ENCODE data around the gene CA9. TPM values are rescaled to one million over a fixed set of nuclear protein-coding genes. Genes with fewer than 3 reads are reported as not detected.

The CA9 gene
- total RNA-seq, 1 donor from 2014 or later, result 0.09 TPM

DNA sequence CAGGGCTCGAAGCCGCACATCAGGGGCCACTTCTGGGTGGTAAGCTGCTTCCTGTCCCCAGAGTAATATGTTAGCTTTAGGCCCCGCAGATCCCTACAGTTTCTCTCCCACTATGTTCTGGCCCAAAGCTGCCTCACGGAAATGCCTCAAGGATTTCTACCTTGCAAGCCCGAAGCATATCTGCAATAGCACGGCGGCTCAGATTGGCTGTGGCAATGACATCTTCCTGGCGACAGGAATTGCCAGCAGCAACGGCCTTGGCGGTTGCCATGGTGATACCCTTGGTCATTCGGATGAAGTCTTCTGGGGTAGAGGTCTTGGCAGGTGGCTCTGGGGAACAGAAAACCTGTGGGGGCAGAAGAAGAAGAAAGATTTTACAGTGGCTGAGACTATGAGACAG is 26.3 kb downstream of the CA9 start:
- Histone ChIP-seq H3F3A (ENCODE audit: low read depth) (no peaks in the 10 kb centered on the region), H3K79me2 (ENCODE audit: low read depth) (no peaks in the 10 kb centered on the region), H2AFZ (replicated peaks) (no peak overlapping the region), H3K9ac (no peak overlapping the region), H4K20me1 (ENCODE audit: low read depth) (peaks cover 4% of the 10 kb centered on the region), H3K4me2 (no peak overlapping the region), H3K4me1 (no peaks in the 10 kb centered on the region), H3K4me3 (no peak overlapping the region), H3K36me3 (no peaks in the 10 kb centered on the region), H3K27me3 (no peaks in the 10 kb centered on the region), H3K9me3 (ENCODE audit: low read depth) (no peaks in the 10 kb centered on the region), H3K27ac (no peak overlapping the region)
- H3K27ac Mint-ChIP-seq, result no peak overlapping the region
- H3K27me3 Mint-ChIP-seq (ENCODE audit: insufficient read depth, low read depth), result peaks cover 6% of the 10 kb centered on the region
- H3K9me3 Mint-ChIP-seq, result no peaks in the 10 kb centered on the region
- TF ChIP-seq CTCF (IDR thresholded peaks at IDR 0.05) (no peak), EZH2phosphoT487 (IDR thresholded peaks at IDR 0.05) (no peak), EZH2 (IDR thresholded peaks at IDR 0.05) (no peak)
- no peaks in the 10 kb centered on the region for H3K4me1 Mint-ChIP-seq
- no peak for DNase-seq (ENCODE audit: low spot score)
- no peak overlapping the region for H3K4me3 Mint-ChIP-seq
- peaks cover 23% of the 10 kb centered on the region for H3K36me3 Mint-ChIP-seq

- H3K9ac ChIP-seq, result no peak overlapping the region
- DNase-seq (ENCODE audit: low spot score), result no peak
- no peaks in the 10 kb centered on the region for H3K9me3 ChIP-seq (ENCODE audit: low read depth)
- H3K4me1 Mint-ChIP-seq, result no peaks in the 10 kb centered on the region
- no peak overlapping the region for H3K4me3 ChIP-seq
- no peak overlapping the region for H3K4me3 Mint-ChIP-seq
- no peaks in the 10 kb centered on the region for H3K27me3 ChIP-seq
- no peak overlapping the region for H3K27ac ChIP-seq
- no peaks in the 10 kb centered on the region for H3K79me2 ChIP-seq (ENCODE audit: low read depth)
- peaks cover 24% of the 10 kb centered on the region for H3K36me3 Mint-ChIP-seq
- no peaks in the 10 kb centered on the region for H3K4me1 ChIP-seq
- peaks cover 4% of the 10 kb centered on the region for H4K20me1 ChIP-seq (ENCODE audit: low read depth)
- H3K9me3 Mint-ChIP-seq, result no peaks in the 10 kb centered on the region
- H3F3A ChIP-seq (ENCODE audit: low read depth), result no peaks in the 10 kb centered on the region
- no peak overlapping the region for H3K4me2 ChIP-seq
- no peak for TF ChIP-seq EZH2 (IDR thresholded peaks at IDR 0.05)
- TF ChIP-seq CTCF (IDR thresholded peaks at IDR 0.05), result no peak
- no peak for TF ChIP-seq EZH2phosphoT487 (IDR thresholded peaks at IDR 0.05)
- H3K36me3 ChIP-seq, result no peaks in the 10 kb centered on the region
- H3K27ac Mint-ChIP-seq, result no peak overlapping the region
- H2AFZ ChIP-seq (replicated peaks), result no peak overlapping the region
- peaks cover 6% of the 10 kb centered on the region for H3K27me3 Mint-ChIP-seq (ENCODE audit: insufficient read depth, low read depth)
Measured at GRCh38 chr9:35700942-35701341, 27.2 kb downstream of the CA9 start.

GRCh38 chr9:35702696-35703095 is 29.0 kb downstream of the CA9 start:
- Histone ChIP-seq H3K9ac (no peak overlapping the region), H3K79me2 (ENCODE audit: low read depth) (no peaks in the 10 kb centered on the region), H3F3A (ENCODE audit: low read depth) (no peaks in the 10 kb centered on the region), H3K4me3 (no peak overlapping the region), H3K4me1 (no peaks in the 10 kb centered on the region), H3K27me3 (no peaks in the 10 kb centered on the region), H3K27ac (no peak overlapping the region), H2AFZ (replicated peaks) (no peak overlapping the region), H4K20me1 (ENCODE audit: low read depth) (no peaks in the 10 kb centered on the region), H3K9me3 (ENCODE audit: low read depth) (no peaks in the 10 kb centered on the region), H3K4me2 (no peak overlapping the region), H3K36me3 (no peaks in the 10 kb centered on the region)
- H3K27me3 Mint-ChIP-seq (ENCODE audit: insufficient read depth, low read depth), result peaks cover 4% of the 10 kb centered on the region
- no peak overlapping the region for H3K4me3 Mint-ChIP-seq
- TF ChIP-seq EZH2phosphoT487 (IDR thresholded peaks at IDR 0.05), result no peak
- no peak for TF ChIP-seq CTCF (IDR thresholded peaks at IDR 0.05)
- TF ChIP-seq EZH2 (IDR thresholded peaks at IDR 0.05), result no peak
- H3K9me3 Mint-ChIP-seq, result no peaks in the 10 kb centered on the region
- no peak overlapping the region for H3K27ac Mint-ChIP-seq
- DNase-seq (ENCODE audit: low spot score), result no peak
- no peaks in the 10 kb centered on the region for H3K4me1 Mint-ChIP-seq
- peaks cover 33% of the 10 kb centered on the region for H3K36me3 Mint-ChIP-seq

Measured in neural progenitor cell (in vitro differentiated cells).